Lower leg skin (tissue), 3 donors: Measurements from ENCODE around the gene ZCCHC14.

Experiments used
- CTCF ChIP-seq, 3 donors: fragments of 450-650 bp; IDR thresholded peaks; one replicate each; pipeline ENCODE4 v1.5.1; 2016; ENCODE audit warnings: antibody characterized with exemption in 3 of 3, mild to moderate bottlenecking in 3 of 3, moderate library complexity in 2 of 3
- POLR2A ChIP-seq, 2 donors: fragments of 450-650 bp; IDR thresholded peaks; one replicate each; pipeline ENCODE4 v1.6.1; 2016 to 2017; ENCODE audit warnings: antibody characterized with exemption in 2 of 2, mild to moderate bottlenecking in 1 of 2, moderate library complexity in 1 of 2

GRCh38 chr16:87464691-87465300 is 28.0 kb downstream of the ZCCHC14 start:
- TF ChIP-seq CTCF (IDR thresholded peaks at IDR 0.05), result no peak
- TF ChIP-seq POLR2A (IDR thresholded peaks at IDR 0.05), result no peak
